Epithelial cell of proximal tubule (primary cell): ENCODE results near the gene PRDM16. TPM values are rescaled to one million over a fixed set of nuclear protein-coding genes. Genes with fewer than 3 reads are reported as not detected.

Experiments used
- DNase-seq: peaks from one replicate; pipeline ENCODE4 v3.0.0-alpha.2; 2011; ENCODE audit warnings: low read depth
- H3K4me3 ChIP-seq: 2 replicates; pipeline ENCODE4 v1.5.1; 2011; ENCODE audit warnings: low read depth, mild to moderate bottlenecking, low read length
- CTCF ChIP-seq: conservative IDR thresholded peaks from 2 replicates; pipeline ENCODE4 v1.5.1; 2012; ENCODE audit warnings: low read depth, mild to moderate bottlenecking, low read length
- total RNA-seq: library from RNA; depleted of rRNA; stranded (reverse); fragments of >200 nt; gene quantifications from 2 replicates; pipeline ENCODE4 v1.2.3, GENCODE V29; 2015

The PRDM16 gene
- total RNA-seq, 1 donor from 2014 or later: 0.06 TPM

- no peak overlapping the region for H3K4me3 ChIP-seq
- no peak for TF ChIP-seq CTCF
- DNase-seq: no peak
Measured at GRCh38 chr1:3370856-3371703, 302.1 kb downstream of the PRDM16 start.

GRCh38 chr1:3372317-3372716, 303.3 kb downstream of the PRDM16 start:
- no peak for DNase-seq
- no peak overlapping the region for H3K4me3 ChIP-seq
- no peak for TF ChIP-seq CTCF

GRCh38 chr1:3373175-3373574, 304.2 kb downstream of the PRDM16 start:
- no peak overlapping the region for H3K4me3 ChIP-seq
- no peak for DNase-seq
- no peak for TF ChIP-seq CTCF

- no peak for TF ChIP-seq CTCF
- H3K4me3 ChIP-seq: no peak overlapping the region
- DNase-seq: no peak
Measured at GRCh38 chr1:3373700-3374405, 304.9 kb downstream of the PRDM16 start.

GRCh38 chr1:3375245-3375644, 306.2 kb downstream of the PRDM16 start:
- no peak for TF ChIP-seq CTCF
- no peak for DNase-seq
- no peak overlapping the region for H3K4me3 ChIP-seq

- no peak for TF ChIP-seq CTCF
- H3K4me3 ChIP-seq: no peak overlapping the region
- no peak for DNase-seq
Measured at GRCh38 chr1:3377166-3377565, 308.2 kb downstream of the PRDM16 start.
